NT2/D1 (cell line): ENCODE data around the gene CRACR2B.

ENCODE experiments used
- DNase-seq: peaks from one replicate; pipeline ENCODE4 v3.0.0-alpha.2; 2011; ENCODE audit warnings: low read depth, low spot score
- H3K27me3 ChIP-seq: 2 replicates; pipeline ENCODE4 v1.6.0; 2011; ENCODE audit warnings: mild to moderate bottlenecking; ENCODE audit not compliant: insufficient read length, insufficient read depth
- H3K36me3 ChIP-seq: 2 replicates; pipeline ENCODE4 v1.6.1; 2011; ENCODE audit warnings: mild to moderate bottlenecking, low read length, mixed read lengths; ENCODE audit not compliant: insufficient read depth, insufficient read length
- H3K4me1 ChIP-seq: 2 replicates; pipeline ENCODE4 v1.5.1; 2011; ENCODE audit not compliant: insufficient read depth, insufficient read length
- H3K4me3 ChIP-seq: 2 replicates; pipeline ENCODE4 v1.5.1; 2011; ENCODE audit warnings: low read depth; ENCODE audit not compliant: insufficient read length
- H3K9ac ChIP-seq: 2 replicates; pipeline ENCODE4 v1.6.0; 2011; ENCODE audit warnings: low read depth; ENCODE audit not compliant: insufficient read length
- H3K9me3 ChIP-seq: 2 replicates; pipeline ENCODE4 v1.5.1; 2011; ENCODE audit warnings: mild to moderate bottlenecking, low read length; ENCODE audit not compliant: insufficient read depth
- SUZ12 ChIP-seq: IDR thresholded peaks from 2 replicates; pipeline ENCODE4 v1.6.1; 2011; ENCODE audit not compliant: insufficient read length, insufficient read depth; ENCODE audit errors: extremely low read depth
- YY1 ChIP-seq: IDR thresholded peaks from 2 replicates; pipeline ENCODE4 v1.6.1; 2011; ENCODE audit not compliant: insufficient read length, insufficient read depth
- ZNF274 ChIP-seq: IDR thresholded peaks from 2 replicates; pipeline ENCODE4 v1.6.1; 2011; ENCODE audit warnings: mild to moderate bottlenecking, low read depth, low read length

CRACR2B gene

DNA sequence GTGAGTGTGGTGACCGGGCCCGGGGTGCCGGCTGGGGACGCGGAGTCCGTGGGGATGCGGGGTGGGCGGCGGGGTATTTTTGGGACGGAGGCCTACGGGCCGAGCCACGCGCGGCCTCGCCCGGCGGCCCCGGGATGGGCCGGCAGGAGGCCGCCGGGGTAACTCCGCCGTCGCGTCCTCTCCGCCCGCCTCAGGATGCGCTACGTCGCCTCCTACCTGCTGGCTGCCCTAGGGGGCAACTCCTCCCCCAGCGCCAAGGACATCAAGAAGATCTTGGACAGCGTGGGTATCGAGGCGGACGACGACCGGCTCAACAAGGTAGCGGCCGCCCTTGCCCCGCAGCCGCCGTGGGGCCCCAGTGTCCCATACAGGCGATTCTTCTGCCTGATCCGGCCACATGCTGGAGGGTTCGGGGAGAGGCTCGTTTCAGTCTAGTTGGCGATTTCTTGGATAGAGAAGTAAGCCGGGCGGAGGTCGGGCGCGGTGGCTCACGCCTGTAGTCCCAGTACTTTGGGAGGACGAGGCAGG lies 17.6 kb upstream of the CRACR2B start:
- H3K9me3 ChIP-seq, result no peaks in the 10 kb centered on the region
- TF ChIP-seq ZNF274 (no peak), YY1 (no peak), SUZ12 (no peak)
- peaks cover 9% of the 10 kb centered on the region for H3K4me1 ChIP-seq
- peak overlapping the region; percentile 98 for H3K9ac ChIP-seq
- DNase-seq, result no peak
- H3K36me3 ChIP-seq, result peaks cover 49% of the 10 kb centered on the region
- H3K4me3 ChIP-seq, result peak overlapping the region; percentile 98
- H3K27me3 ChIP-seq, result no peaks in the 10 kb centered on the region

DNA sequence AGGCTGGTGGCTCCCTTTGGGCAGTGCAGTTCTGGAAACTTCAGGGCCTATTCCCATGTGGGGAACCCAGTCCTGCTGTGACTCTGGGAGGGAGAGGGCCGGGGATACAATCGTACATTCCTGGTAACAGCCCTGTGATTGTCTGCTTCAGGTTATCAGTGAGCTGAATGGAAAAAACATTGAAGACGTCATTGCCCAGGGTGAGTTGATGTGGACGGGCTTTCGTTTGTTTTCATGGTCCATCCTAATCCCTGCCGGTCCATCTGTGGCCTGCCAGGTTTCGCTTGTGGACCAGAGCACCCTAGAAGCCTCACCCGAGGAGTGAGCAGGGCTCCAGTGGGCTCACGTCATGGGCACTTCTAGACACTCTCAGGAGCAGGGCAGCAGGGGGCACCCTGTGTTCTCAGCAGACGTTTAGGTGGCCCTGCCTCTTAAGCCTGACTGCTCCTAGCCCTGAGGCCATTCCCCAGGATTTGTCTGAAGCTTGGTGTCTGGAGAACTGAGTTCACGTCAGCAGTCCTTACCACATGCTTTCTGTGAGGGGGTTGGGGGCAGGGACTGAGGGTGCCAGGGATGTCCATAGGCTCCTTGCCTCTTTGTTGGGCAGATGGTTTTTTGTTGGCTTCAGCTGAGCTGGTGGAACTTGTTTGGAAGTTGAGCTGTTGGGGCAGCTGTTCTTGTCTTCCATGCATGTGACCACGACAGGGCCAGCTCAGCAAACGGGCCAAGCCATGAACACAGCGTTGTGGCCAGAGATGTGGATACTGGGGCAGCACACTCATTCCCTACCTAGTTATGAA lies 16.1 kb upstream of the CRACR2B start:
- Histone ChIP-seq H3K4me1 (peaks cover 12% of the 10 kb centered on the region), H3K9ac (peak overlapping the region; percentile 98), H3K36me3 (peaks cover 56% of the 10 kb centered on the region), H3K27me3 (no peaks in the 10 kb centered on the region), H3K4me3 (peak overlapping the region; percentile 98), H3K9me3 (no peaks in the 10 kb centered on the region)
- no peak for DNase-seq
- TF ChIP-seq YY1, result no peak
- TF ChIP-seq SUZ12, result no peak
- TF ChIP-seq ZNF274, result no peak

DNA sequence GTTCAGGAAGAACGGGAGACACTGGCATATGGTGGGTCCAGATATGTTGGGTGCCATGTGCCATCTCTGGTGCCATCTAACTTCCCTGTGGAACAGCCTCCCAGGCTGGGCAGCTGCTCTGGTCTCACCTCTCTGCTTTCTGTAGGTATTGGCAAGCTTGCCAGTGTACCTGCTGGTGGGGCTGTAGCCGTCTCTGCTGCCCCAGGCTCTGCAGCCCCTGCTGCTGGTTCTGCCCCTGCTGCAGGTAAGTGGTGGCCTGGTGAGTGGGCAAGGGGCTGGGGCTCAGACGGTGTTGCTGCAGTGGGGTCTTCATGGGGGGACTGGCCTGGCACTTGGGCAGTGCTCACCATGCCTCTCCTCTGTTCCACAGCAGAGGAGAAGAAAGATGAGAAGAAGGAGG lies 15.3 kb upstream of the CRACR2B start:
- Histone ChIP-seq H3K36me3 (peaks cover 56% of the 10 kb centered on the region), H3K4me1 (peaks cover 12% of the 10 kb centered on the region), H3K4me3 (no peak overlapping the region), H3K9me3 (no peaks in the 10 kb centered on the region), H3K27me3 (no peaks in the 10 kb centered on the region), H3K9ac (peak overlapping the region; percentile 98)
- TF ChIP-seq YY1 (no peak), ZNF274 (no peak), SUZ12 (no peak)
- no peak for DNase-seq

DNA sequence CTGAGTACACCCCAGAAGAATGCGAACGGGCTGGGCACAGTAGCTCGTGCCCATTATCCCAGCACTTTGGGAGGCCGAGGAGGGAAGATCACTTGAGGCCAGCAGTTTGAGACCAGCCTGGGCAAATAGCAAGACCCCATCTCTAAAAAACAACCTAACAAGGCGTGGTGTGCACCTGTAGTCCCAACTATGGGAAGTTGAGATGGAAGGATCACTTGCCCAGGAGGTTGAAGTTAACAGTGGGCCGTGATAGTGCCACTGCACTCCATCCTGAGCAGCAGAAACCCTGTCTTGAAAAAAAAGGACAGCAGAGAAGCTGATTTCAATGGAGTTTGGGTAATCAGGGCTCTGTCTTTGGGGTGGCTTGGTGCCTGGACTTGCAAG lies 14.7 kb upstream of the CRACR2B start:
- peaks cover 12% of the 10 kb centered on the region for H3K4me1 ChIP-seq
- DNase-seq, result no peak
- no peak for TF ChIP-seq YY1
- TF ChIP-seq SUZ12, result no peak
- no peak for TF ChIP-seq ZNF274
- H3K4me3 ChIP-seq, result no peak overlapping the region
- H3K9ac ChIP-seq, result peak overlapping the region; percentile 44
- no peaks in the 10 kb centered on the region for H3K9me3 ChIP-seq
- peaks cover 56% of the 10 kb centered on the region for H3K36me3 ChIP-seq
- no peaks in the 10 kb centered on the region for H3K27me3 ChIP-seq

DNA sequence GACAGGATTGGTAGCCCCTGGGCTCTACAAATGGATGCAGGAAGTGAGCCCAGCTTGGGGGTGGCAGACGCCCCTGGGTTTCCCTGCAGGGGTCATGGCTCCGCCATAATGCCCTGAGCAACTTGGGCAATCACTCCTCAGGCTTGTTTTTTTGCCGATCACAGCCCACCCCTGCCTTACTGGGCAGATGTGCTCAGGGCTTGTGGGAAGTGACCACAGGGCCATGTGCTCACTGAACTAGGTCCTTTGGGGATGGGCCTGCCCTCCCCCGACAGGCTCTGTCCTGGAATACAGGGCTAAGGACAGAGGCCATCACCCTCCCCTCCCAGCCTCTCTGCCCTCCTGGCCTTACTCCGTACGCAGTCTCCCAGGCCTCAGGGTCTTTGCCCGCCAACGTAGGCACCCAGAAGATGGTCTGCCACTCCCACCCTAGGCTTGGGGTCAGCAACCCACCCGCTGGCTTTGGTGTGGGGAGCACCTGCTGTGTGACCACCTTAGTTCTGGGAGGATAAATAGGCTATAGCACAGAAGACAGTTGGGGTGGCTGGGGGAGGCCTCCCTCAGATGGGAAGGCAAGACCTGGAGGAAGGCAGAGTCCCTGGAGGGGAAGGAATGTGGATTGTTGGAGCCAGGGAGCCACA lies 14.1 kb upstream of the CRACR2B start:
- H3K4me3 ChIP-seq, result no peak overlapping the region
- no peak for TF ChIP-seq SUZ12
- TF ChIP-seq ZNF274, result no peak
- TF ChIP-seq YY1, result no peak
- no peaks in the 10 kb centered on the region for H3K27me3 ChIP-seq
- peaks cover 56% of the 10 kb centered on the region for H3K36me3 ChIP-seq
- peaks cover 14% of the 10 kb centered on the region for H3K4me1 ChIP-seq
- no peak for DNase-seq
- no peaks in the 10 kb centered on the region for H3K9me3 ChIP-seq
- peak overlapping the region; percentile 44 for H3K9ac ChIP-seq

DNA sequence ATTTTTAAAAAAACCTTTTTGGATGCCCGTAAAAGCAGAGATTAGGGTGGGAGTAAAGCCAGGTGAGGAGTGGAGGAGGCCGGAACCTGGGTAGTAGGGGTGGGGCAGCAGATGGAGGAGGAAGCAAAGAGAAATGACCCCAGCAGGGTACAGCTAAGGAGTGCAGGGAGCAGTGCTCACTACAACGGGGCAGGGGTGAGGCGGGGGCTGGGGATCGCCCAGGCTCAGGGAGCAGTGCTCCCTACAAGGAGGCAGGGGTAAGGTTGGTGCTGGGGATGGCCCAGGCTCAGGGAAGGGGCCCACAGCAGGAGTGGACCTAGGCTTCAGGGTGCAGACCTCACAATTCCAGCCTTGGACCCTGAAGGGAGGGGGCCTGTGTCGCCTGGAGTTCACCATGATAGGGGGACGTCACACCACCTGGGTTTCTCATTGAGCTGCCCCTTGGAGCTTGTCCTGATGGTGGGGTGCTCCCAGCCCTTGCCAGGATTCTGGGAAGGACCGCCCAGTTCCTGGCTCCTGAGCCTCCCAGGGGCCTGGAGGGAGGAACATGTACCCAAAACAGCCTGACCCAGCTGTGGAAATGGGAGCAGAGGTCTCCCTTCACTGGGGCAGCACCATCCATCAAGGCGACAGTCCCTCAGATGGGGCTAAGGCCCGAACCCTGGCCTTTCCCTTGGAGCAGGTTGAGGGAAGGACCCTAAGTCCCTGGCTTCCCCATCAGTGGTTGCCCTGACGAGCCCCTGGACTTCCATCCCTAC lies 11.9 kb upstream of the CRACR2B start:
- H3K9ac ChIP-seq, result peak overlapping the region; percentile 57
- peaks cover 48% of the 10 kb centered on the region for H3K36me3 ChIP-seq
- H3K4me1 ChIP-seq, result peaks cover 26% of the 10 kb centered on the region
- no peak overlapping the region for H3K4me3 ChIP-seq
- H3K9me3 ChIP-seq, result no peaks in the 10 kb centered on the region
- TF ChIP-seq ZNF274 (no peak), YY1 (no peak), SUZ12 (no peak)
- H3K27me3 ChIP-seq, result peaks cover 6% of the 10 kb centered on the region
- DNase-seq, result no peak

DNA sequence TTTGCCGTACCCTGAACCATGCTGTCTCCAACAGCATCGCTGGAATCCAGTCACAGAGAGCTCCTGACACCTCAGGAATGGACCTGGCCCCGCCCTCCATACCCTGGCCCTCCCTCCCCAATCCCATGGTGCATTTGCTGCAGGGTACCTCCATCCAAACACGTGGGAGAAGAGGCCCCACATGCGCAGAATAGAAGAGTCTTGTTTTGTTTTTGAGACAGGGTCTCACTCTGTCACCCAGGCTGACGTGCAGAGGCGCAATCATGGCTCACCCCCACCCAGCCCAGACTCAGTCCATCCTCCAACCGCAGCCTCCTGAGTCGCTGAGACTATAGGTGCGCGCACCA lies 11.3 kb upstream of the CRACR2B start:
- no peak for DNase-seq
- Histone ChIP-seq H3K36me3 (peaks cover 48% of the 10 kb centered on the region), H3K4me3 (no peak overlapping the region), H3K9me3 (no peaks in the 10 kb centered on the region), H3K27me3 (peaks cover 10% of the 10 kb centered on the region), H3K9ac (no peak overlapping the region), H3K4me1 (peaks cover 30% of the 10 kb centered on the region)
- TF ChIP-seq ZNF274 (no peak), YY1 (no peak), SUZ12 (no peak)
